ENCODE measurements around the gene CST9.
"Not testable (repeated sequence)": the region's sequence is repeated elsewhere in the genome, so short reads cannot be mapped to it uniquely, and the experiment has no call there.

CST9 gene

DNA sequence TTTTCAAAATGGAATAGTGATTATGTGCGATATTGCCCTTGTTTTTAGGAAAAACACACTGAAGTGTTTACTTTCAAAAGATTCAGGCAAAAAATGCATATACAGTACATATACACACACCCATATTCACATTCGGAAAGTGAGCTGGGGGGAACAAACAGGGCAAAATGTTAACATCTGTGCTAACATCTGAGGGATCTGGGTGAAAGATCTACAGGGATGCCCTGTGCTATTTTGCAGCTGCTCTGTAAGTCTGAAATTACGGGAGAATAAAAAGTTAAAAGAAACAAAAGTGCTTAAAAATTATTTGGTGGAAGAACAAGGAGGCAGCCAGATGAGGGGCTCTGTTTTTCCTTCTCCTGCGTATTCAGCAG lies 31.2 kb upstream of the CST9 start:
- no peak for DNase-seq

DNA sequence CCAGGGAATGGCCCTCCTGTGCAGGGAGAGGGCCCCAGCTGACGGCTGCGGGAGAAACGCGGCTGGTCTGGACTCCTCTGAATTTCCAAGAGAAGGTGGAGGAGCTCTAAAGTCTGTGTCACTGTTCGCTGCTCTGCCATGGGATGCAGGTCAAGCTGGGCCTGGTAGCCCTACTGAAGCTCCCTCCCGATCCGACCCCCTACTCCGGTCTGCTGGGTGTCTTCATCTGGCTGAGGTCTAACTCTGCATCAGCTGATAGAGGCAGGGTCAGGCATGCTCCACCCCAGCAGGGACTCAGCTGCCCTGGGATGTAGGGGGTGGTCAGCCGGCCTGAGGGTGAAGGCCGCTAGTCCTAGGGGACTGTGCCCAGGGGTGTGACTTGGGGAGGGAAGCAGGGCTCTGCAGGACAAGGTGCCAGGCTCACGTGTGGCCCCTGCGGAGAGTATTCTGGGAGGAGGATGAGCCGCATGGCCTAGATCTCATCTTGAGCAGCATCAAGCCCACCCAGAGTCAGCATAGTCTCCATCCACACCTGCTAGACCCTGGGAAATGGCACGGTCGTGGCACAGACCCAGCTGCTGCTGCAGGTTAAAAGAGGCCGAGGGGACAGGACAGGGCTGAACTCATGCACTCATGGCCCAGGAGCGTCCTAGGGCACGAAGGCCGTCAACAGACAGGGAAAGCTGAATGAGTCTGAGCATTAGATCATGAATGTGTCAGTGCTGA lies 30.6 kb upstream of the CST9 start:
- no peak for DNase-seq

DNA sequence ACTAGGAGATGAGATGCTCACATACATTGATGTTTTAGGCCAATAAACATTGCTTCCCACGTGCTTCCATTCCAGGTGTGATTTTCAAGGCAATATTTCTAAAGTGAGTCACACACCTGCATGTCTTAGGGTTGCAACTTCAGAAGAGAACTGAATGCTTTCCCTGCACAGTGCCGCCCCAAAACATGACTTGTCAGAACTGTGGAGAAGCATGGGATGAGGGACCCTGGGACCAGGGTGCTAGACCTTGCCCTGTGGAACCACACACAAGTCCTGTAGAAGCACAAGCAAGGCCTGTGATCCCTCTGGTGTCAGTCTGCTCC lies 30.0 kb upstream of the CST9 start:
- not testable (repeated sequence) for DNase-seq

DNA sequence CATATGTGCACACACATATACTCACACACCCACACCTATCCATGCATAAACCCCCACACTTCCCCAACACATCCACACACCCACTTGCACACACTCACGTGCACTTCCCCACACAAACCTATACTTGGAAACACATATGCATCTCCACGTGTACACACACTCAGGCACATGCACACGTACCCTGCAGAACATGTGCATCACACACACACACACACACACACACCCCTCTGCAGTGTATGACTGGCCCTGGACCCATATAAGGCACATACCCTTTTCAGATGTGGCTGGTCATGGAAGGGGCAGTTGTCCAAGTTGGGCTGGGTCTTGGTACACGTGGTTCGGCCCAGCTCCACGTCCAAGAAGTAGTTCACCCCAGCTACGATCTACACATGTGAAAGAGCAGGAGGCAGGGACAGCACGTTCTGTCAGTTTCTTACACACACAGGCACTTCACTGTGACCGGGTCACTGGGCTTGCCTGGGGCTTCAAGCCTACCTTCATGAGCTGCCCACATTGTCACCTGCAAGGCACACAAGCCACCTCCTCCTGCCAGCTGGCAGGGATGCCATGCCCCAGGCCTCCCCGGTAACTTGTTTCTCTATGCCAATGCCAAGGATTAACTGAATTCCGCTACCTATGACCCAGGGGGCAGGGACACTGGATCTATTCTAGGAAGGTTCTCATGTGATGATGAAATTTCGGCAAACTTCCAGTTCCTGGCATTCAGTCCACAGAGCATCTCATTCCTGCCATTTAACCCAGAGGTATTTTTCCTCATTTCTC lies 29.5 kb upstream of the CST9 start:
- no peak for DNase-seq

DNA sequence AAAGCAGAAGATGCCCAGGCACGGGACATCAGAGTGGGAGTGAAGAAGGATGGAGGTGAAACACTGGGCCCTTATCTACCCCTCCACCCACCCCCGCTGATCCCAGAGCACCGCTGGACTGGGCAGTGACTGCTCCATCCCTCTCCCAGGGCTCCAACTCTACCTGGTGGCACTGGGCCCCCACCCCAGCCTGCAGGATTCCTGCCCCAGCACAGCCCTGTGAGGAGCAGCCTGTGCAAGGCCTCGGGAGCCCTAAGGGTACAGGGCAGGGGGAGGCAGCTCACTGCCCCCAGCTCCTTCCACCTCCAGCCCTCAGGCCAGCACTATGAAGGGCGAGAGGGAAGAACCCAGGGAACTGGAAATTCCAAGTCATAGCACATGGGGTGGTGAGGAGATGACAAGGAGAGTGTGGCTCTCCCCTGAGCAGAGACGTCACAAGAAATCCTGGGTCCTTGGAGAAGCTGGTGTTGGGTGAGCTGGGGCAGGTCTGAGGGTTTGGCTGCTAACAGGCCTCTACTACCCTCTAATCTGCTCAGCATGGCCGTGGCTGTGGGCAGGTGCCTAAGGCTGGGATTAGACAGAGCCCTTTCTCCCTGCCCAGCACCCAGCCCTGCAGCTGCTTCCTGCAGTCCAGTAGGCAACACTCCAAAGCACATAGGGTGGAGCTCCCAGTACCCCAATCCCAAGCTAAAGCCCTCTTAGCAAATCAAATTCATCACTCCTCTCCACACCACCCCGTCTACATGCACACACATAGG lies 28.5 kb upstream of the CST9 start:
- DNase-seq: no peak

DNA sequence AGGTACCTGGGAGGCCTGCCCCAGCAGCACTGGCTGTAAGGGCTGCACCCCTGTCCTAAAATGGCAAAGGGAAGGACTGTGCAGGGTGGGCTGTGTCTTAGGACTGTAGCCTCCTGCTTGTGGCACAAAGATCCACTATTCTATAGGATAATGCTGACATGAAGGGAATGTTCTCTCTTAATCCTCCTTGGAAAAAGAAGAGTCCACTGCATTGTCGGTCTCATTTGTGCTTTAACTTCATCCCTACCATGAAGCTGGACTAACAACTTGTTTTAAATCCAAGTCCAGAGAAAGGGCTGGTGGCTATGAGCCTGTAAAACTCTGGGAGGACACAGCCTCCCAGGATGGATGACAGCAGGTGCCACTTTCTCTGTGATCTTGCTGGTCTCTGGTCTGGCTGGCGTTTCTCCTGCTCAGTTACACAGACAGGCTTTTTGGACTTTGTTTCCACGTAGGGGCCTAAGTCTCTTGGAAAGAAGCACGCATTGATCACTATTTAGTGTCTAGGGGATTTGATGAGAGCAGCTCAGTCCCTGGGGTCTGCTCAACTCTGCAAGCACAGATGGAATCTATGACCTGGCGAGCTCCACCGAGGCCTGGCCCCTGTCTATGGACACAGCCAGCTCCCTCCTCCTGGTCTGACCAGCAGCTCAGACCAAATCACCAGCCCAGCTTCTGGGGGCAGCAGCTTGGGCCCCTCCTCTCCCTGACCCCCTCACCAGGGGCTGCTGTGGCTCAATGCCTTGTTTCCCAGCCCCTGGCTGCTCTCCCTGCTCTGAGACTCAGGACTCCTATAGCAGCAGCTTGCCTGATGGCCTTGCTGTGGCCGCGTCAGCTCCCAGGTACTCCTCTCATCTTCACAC lies 27.2 kb upstream of the CST9 start:
- no peak for DNase-seq

DNA sequence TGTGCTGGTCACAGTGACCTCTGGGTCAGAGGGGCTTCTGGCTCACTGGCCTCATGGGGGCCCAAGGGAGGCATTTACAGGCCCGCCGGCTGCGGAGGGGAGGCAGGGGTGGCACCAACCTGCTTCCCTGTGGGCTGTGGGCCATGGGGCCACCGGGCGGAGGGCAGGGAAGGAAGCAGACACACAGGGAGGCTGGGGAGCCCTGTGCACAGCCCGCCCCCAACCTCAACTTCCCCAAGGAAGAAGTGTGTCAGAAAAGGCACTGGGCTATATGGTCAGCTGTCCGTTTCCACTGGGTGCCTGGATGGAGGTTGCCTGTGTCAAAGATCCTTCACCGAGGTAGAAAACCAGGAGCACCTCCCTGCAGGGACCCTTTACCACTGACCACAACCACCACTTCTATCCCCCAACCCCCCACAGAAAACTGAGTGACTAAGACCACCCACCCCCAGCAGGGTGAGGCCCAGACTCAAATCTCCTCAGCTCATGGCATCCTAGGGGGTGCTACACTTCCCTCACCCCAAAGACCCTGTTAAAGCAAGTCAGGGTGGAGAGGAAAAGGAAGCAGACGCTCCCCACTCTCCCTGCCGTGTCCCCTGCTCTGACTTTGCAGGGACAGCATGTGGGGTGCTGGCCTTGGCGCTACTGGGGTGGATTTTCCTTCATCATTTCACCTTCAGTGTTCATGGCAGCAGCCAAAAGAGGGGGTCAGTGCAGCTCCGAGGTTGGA lies 26.4 kb upstream of the CST9 start:
- DNase-seq: no peak

DNA sequence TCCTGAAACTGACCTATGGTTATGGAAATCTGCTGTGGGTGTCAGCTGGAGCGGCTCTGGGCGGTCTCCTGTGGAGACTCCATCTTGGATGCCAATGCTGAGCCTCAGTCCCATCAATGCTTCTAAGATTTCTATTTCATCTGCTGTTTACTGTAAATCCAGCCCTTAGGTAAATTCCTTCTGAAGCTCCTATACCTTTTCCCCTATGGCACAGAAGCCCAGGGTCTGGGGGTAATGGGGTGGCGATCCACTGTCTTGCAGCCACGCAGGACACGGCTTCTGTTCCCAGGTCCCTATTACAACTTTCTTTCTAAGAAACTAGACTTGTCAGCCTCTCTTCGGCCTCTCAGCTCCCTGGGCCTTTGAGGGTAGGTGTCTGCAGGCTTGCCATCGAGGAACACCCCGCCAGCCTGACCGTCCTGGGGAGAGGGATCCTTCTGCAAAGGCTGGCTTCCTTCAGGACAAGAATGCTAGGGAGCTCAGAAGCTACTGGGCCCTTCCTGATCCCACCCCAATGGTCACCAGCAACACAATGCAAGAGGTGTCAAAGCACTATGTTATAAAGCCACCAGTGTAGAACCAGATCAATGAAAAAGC lies 25.6 kb upstream of the CST9 start:
- no peak for DNase-seq

DNA sequence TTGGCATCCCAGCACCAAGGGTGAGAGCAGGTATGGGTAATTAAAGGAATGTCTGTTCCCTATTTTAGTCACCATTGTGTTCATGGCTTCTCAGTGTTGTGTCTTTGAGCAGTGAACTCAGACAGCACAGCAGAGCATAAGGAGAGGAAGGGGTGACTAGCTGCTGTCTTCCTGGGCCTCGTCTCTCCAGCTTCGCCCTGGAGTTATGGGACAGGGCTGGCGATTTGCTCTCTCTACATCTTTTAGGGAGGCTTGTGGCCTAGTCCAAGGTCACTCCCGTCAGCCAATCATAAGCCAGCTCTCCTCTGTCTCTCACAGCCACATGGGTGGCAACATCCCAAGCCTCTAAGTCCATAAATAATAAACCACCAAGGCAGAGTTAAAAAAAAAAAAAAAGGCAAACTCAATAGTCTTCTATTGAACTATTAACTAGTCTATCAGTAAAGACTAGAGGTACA lies 24.7 kb upstream of the CST9 start:
- no peak for DNase-seq

DNA sequence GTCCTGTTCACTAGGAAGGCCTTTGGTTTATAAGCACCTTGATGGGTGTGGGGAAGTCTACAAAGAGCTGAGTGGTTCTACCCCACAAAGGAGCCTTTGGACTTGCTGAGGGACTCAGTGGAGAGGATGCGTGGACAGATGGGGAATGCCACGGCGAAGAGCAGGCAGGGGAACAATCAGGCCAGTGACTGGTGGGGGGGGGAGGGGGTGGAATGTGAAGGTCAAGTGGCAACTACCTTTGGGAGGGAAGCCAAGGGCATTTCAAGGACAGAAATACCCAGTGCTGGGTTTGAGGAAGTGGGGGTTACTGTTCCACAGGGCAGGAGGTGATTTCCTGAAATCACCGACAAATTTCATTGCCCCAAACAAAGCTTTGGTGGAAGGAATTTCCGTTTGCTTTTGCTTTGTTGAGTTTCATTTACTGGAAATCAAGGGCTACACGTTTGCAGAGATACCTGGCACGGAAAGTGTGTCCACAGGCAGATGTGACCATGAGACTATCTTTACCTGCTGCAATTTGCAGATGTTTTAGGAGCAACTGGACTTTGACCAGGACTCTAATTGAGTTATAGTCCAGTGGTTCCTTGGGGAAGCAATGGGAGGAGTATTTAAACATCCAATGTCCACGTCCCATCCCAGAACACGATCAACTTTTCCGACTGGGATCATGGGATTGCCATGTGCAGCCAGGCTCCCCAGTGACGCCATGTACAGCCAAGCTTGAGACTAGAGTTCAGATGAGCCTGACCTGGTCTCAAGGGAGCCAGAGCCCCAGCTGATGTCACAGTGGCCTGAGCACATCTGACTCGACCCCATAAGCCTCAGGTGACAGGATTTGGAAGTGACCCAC lies 24.1 kb upstream of the CST9 start:
- DNase-seq: no peak

DNA sequence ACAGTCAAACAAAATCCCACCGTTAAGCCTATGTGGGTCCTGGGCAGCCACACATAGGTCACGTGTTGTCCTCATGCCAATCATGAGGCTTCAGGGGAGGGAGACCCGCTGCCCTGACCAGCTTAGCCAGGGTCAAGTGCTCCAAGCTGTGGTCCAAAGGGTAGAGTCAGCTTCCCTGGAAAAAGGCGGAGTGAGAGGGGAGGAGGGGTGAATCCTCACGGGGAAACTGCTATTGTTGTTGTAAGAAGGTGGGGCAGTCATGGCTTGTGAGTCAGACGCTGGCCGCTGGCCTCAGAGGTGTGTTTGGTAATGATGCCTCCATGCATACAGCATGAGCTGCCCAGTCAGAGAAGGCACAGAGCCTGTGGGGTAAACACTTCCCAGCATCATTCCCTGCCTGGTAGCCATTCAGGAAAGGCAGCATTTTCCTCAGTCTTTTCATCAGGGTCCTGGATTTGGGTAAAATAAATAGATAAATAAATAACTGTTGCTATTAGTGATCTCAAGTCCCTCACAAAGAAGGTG lies 23.4 kb upstream of the CST9 start:
- DNase-seq: no peak

DNA sequence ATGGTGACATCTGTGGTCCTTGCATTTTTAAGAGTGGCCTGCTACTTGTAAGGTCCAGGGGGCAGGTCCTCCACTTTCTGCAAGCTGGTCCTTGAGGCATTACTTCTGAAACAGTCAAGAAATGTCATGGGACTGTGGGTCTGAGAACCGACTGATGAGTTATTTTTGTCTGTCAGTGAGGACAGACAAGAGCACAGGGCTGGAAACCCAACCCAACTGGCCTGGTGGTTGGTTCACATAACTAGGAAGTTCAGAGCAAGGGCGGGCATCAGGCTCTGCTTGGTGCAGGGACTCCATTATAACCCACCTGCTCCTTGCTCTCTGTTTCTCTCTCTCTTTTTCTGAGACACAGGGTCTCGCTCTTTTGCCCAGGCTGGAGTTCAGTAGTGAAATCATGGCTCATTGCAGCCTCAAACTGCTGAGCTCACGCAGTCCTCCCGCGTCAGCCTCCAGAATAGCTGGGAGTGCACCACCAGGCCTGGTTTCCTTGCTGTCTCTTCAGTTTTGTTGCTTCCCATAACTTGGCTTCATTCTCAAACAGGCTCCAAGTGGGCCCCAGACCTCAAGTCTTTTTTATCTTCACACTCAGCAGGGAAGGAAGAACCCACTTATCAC lies 22.8 kb upstream of the CST9 start:
- no peak for DNase-seq

DNA sequence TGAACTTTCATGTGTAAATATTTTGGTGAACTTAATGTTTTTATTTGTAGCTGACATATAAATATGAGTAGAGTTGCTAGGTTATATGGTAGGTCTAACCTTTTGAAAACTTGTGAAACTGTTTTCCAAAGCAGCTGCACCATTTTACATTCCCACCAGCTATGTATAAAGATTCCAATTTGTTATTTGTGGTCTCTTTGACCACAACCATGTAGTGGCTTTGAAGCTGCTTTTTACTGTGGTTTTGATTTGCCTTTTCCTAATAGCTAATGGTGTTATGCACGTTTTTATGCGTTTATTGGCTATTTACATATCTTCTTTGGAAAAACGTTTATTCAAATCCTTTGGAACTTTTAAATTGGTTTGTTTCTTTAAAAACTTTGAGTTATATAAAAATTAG lies 21.8 kb upstream of the CST9 start:
- no peak for DNase-seq

DNA sequence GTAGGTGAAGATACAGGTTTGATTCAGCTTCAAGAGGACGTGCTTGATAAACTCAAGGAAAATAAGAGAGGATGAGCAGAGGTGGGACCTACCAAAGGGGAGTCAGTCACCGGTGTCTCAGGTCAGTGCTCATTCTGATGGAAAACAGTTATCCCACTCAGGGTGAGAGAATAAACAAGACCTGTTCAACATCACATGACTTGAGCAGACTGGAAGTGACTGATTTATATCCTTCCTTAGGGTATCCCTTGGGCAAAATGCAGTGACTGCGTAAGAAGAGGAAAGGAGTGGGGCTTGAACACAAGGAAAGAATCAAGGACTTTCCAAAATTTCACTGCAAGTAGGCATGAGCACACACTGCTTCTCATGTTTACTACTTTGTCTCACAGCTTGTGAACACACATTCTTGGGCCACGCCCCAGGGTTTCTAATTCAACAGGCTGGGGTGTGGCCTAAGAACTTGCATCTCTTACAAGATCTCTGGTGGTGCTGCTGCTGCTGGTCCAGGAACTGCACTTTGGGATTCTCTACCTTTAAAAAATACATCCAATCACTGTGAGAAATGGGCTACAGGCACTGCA lies 20.4 kb upstream of the CST9 start:
- no peak for DNase-seq

DNA sequence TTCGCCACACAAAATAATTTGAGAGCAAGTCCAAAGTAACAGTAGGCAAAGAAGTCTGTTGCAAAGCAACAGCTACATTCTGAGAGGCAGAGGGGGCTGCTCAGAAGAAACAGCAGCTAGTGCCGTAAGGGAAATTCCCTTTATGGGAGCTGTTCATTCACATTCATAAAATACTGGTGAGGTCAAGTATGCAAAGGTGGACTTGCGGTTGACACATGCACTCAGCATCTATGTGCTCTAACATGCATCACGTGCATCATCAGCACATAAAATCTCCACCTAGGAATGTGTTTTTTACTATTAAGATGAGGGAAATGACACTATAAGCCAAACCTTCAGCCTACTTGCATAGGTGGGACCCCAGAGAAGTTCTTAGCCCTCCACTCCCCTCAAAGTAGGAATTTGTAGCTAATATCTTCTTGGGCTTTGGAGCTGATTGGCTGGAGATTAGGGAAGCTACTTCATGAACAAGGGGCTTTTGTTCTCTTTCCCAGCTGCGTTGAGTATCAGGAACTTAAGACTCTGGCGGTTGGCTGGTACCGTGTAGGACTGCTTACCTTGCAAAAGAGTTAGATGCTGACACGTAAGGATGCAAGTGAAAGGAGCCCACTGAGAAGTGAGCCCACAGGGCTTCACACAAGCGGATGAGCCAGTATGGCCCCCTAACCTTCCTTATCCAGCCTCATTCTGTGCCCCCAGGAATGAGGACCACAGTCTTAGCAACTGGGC lies 19.7 kb upstream of the CST9 start:
- DNase-seq: no peak

DNA sequence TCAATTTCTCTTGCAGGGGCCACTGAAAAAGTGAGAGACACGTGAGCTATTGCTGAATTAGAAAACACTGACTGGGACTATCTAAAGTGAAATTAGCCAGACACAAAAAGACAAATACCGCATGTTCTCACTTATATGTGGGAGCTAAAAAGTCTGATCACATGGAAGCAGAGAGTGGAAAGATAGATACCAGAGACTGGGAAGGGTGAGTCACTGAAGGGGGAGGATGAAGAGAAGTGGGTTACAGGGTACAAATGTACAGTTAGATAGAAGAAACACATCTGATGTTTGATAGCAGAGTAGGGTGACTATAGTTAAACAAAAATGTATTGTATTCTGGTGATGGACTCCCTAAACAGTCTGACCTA lies 18.6 kb upstream of the CST9 start:
- no peak for DNase-seq

DNA sequence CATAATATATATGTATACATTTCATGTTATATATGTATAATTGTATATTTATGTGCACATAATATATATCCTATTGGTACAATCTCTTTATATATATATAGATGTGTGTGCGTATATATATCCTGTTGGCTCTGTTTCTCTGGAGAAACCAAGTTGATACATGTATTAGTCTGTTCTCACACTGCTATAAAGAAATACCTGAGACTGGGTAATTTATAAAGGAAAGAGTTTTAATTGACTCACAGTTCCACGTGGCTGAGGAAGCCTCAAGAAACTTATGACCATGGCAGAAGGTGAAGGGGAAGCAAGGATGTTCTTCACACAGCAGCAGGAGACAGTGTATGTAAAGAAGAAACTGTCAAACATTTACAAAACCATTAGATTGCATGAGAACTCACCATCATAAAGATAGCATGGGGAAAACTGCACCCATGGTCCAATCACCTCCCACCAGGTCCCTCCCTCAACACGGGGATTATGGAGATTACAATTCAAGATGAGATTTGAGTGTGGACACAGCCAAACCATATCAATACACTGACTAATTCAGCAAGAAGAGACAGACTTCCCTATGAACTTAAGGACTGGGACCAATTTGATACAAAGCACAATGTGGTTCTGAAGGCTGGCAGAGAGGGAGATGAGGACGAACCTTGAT lies 18.1 kb upstream of the CST9 start:
- no peak for DNase-seq

DNA sequence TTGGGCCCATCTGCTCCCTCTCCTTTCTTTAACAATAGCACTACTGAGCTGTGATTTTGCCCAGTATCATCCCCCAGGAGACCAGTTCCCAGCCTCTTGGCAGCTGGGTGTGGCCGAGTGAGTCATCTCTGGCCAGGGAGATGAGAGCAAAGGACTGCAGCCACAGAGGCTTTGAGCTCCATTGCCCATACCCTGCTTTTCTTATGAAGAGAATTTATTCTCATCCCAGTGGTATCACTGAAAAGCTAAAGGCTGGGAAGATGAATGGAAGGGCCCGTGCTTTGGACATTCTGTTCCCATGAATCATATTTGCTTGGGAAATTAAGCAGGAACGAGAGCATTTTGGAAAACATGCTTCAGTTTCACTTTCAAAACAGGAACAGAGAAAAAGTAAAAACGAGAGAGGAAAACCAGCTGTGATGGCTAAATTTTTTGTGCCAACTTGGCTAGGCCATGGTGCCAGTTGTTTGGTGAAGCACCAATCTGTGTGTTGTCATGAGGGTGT lies 17.2 kb upstream of the CST9 start:
- DNase-seq: no peak

Measured in NK-92 treated with Interleukin-12 subunit alpha and Interleukin-12 subunit beta, amount 100 ng/mL, for 24 hours (cell line).